DMS153 treated with DMSO at 0.1 percent for 48 hours (cell line): ENCODE data around the gene IGF1R.

Experiments
- DNase-seq: peaks from one replicate; lab custom pipeline; 2025; ENCODE audit not compliant: unreplicated experiment; lab: John Stamatoyannopoulos, UW

IGF1R gene

DNA sequence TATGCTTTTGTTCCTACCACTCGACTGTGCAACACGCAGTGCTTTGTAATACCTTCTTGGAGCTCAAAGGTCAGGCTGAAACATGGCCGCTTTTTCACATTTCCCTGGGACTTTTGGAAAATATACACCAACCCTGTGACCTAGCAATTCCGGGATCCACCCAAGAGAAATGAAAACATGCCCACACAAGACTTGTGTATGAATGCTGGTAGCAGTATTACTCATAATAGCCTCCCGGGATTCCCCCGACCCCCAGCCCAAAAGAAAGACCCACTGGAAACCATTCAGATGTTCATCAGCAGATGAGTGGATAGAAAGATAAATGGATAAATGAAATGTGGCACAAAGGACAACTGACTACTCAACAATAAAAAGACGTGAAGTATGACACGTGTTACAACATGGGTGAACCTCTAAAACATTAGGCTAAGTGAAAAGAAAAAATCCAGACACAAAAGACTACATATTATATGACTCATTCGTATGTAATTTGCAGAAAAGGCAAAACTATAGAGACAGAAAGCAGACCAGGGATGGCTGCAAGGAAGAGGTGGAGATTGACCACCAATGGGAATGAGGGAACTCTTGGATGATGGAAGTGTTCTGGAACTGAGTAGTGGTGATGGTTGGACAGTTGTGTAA is 255.2 kb downstream of the IGF1R start:
- no peak for DNase-seq

DNA sequence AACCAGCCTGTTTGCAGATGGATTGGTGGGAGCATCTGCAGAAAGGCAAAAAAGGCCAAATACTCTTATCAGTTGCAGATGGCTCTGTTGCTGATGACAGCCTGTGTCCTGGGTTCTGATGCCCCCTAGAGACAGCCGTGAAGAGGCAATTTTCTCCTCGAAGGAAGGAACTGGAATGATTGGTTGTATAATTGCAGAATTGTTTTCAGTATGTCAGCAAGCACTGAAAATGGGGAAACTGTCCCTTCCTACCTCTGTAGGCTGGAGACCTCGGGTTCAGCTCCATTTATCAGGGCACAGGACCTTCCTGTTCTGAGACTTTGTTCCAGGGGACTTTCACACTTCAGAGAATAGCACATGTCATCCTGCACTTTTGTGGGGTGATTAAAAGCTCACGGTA is 256.2 kb downstream of the IGF1R start:
- DNase-seq, result no peak

DNA sequence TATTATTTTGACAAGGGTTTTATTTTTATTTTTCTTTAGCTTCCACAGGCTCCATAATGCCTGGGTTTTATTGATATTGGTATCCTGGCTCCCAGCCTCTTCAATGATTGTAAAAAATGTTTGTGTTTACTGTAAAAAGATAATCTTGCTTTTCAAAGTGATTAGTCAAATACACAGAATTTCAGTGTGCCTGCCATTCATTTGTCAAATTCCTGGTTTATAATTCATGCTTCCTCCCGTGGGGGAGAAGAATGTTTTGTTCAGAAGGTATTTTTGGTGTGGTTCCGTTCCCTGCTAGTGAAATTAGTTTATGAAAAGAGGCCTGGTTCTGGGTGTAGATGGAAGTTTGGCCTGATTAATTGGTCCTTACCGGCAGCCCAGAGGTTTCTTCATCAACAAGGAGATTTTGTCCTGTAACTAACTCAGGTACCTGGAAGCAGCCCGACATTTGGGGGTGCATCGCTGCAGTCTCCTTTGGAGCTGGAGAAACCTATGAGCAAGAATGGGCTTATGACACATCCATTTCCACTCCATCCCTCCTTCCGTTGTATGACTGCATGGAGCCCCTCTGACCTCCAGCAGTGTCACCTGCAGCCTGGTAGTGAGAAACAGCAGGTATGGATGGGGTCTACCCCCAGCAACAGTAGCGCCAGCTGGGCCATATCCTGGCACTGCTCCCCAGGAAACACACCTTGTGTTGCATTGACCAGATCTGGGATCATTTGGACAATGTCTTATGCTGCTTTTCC is 257.8 kb downstream of the IGF1R start:
- no peak for DNase-seq

DNA sequence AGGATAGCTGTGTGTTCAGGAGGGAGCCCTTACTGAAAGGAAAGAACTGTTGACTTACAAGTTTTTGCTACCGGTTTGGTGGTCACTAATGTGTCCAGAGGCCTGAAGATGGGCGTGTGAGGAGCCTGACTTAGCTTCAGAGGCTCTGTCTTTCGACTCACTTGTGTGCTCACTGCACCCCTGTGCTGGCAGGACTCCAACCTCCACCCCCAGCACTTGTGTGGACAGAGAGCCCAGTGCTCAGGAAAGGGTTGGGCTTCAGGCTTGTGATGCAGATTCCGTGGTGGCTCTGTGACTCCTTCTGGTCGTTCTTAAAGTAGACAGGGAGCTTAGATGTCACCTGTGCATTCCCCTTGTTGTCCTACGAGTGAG is 258.4 kb downstream of the IGF1R start:
- no peak for DNase-seq

DNA sequence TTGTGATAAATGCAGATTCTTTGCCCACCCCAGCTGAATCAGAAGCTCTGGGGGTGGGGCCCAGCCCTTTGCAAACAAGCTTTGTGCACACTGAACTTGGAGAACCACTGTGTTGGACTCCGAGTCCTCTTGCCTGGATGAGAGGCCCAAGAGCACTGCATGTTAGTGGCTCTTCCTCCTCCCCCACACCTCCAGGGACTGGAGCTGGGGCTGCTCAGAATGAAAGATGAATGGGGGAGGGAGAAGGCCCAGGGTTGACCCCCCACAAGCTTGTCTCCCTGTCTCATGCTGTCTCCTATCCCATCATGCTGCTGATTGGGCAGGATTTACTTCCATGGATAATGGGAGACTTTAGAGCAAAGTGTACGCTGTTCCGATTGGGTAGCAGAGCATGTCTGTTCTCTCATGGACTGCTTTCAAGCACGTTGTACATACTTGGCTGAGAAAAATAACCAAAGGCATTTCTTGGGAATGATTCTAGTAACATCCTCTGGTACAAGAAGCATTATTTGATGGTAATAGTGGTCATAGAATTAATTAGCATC is 259.7 kb downstream of the IGF1R start:
- no peak for DNase-seq

DNA sequence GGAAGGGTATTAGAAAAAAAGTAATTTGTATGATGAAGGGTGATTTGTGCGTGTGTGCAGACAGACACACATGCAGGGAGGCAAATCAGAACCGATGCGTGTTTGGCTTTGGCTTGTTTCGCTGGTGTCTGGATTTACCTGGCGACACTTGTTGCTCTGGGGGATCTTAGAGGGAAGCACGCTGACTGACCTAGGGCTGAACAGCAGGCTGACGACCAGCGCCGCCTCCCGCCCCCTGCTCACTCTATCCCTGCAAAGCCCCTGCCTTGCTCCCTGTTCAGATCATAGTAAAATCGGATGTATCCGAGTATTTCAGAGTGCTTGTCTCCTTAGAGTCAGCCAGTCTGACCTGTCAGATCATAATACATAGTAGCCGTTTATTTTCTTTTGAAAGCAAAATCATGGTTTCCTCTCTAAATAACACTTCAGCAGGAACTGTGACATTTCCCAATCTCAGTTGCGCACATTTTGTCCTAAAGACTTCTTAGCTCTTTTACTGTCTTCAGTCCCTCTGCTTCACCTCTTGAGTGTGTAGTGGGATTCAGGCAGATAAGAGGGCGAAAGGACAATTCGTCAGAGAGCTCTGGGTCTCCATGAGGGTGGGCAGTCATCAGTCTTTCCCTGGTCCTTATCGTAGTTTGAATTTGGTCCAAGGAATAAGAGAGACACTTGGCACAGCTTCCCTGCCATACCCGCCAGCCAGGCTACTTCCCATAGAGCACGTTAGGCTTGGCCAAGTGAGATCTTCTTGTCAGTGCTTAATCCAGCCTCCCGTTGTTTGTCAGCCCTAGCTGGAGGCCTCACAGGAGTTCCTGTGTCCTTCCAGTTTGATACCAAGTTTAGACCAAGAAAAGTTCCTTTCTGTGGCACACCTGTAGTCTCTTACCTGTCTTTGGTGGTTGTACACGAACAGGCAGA is 261.9 kb downstream of the IGF1R start:
- no peak for DNase-seq

DNA sequence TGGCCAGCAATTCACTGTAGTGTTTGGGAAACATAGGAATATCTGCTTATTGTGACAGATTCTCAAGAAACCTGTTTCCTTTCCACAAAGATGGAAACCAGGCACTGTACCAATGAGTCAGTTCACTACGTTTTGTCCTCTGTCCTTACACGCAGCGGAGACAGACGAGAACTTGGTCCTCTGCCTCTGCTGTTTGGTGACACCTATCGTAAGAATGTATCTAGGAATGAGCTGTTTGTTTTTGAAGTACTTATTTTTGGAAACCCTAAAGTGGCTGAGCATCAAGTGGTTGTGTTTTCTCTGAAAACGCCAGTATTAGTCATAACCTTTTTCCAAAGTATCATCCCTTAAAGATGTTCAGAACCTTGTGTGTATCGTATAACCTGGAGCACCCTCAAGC is 266.3 kb downstream of the IGF1R start:
- DNase-seq, result no peak

DNA sequence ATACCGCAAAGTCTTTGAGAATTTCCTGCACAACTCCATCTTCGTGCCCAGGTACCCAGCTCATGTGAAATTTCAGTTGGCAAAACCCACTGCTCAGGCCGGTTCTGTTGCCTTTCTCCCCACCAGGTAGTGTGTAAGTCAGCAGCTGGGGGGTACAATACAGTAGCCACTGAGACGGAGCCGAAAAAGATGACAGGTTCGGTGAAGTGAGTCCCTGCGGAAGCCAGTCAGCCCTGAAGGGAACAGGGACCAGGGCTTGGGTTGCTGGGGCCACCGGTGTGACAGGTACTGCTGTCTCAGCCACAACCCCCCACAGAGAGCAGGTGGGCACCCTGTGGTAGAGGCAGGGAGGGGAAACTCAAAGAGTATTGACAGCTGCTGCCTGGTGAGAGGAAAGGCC is 268.5 kb downstream of the IGF1R start:
- DNase-seq, result no peak

DNA sequence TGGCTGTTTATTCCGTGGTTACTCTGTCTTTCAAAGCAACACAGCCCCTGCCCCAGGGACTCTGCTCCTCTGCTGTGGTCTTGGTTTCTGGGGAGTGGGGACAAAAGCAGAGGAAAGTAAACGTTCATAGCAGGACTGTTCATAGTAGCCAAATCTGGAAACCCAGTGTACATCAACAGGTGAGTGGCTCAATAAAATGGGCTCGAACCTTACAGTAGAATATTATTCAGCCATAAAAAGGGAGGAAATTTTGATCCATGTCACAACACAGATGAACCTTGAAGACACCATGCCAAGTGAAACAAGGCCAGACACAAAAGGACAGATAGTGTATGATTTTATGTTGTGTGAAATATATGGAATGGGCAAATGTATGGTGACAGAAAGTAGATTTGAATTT is 269.1 kb downstream of the IGF1R start:
- DNase-seq, result no peak

DNA sequence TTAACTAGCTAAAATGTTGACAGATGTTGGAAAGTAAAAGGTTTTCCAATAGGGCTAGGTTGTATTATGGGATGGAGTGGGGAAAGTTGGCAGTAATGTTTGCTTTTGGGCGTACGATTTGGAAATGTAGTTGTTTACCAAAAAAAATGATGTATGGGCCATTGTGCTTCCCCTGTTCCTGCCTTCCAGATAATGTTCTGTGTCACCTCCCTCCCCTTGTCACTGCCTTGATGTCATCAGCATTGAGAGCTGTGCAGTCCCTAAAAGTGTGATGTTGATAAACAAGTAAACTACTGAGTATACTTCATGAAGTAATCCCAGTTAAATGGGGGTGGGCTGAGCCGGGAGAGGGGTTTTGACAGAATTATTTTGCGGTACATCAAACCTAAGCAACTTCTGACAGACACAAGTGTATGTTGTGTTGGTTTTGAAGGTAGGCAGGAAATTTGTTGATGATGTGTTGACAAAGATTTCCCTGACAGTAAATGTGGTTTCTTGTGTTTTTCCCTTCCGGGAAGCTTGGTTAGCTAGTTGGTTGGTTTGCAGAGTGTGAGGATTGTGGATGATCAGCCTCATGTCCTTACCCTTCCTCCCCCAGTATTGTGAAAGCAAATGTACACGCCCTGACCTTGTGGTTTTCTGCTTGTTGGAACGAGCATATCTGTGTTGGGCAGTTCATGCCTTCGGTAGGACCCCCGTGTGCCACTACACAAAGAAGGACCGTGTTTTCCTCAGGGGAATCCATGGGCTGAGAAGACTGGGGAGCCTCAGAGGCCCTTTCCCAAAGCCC is 271.9 kb downstream of the IGF1R start:
- no peak for DNase-seq

DNA sequence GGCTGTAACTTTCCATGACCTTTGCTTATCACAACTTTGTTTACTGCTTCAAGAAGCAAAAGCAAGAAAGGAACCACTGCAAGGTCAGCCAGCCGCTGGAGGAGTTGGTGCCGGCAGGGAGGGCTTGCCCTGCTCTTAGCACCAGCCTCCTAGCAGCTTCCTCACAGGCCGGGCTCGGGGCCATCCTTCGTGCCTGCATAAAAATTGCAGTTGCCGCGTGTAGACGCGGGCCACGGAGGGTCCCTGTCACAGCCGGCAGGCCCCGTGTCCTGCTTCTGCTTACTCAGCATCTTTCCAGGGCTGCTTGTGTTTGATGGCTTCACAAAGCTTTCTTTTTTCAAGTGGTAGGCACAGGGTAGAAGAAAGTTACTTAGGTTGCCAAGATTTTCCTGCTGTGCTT is 274.8 kb downstream of the IGF1R start:
- no peak for DNase-seq

DNA sequence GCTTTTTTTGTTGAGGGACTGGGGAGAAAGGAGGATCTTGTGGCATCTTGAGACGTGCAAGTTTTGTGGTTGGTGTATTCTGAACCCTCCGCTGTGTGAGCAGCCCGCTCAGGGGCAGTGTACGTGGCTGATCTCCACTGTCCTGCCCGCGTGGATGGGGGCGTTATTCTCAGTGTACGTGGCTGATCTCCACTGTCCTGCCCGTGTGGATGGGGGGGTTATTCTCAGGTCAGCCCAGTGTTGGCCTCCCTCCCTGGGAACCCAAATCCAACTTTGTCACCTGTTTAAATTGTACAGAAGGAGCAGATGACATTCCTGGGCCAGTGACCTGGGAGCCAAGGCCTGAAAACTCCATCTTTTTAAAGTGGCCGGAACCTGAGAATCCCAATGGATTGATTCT is 275.2 kb downstream of the IGF1R start:
- DNase-seq, result no peak

DNA sequence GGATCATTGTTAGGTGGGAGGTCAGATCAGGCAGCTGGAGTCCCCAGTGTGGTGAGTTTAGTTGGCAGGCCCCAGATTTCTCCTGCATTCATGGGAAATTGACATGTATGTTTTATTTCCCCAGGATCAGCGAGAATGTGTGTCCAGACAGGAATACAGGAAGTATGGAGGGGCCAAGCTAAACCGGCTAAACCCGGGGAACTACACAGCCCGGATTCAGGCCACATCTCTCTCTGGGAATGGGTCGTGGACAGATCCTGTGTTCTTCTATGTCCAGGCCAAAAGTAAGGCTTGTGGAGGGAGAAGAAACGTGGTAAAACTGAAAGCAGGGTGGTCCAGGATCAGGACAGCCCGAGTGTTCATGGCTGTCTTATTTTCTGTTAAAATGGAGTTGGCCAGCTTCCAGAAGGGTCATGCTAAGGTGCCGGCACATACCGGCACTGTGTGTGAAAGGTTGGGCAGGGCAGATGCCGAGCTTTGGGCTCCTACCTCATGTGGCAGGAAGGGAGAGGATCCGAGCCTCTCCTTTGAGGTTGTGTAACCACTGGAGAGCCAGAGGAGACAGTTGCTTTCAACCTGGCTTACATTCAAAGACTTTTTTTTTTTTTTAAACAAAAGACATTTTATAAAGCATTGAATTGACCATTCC is 276.2 kb downstream of the IGF1R start:
- DNase-seq, result no peak

DNA sequence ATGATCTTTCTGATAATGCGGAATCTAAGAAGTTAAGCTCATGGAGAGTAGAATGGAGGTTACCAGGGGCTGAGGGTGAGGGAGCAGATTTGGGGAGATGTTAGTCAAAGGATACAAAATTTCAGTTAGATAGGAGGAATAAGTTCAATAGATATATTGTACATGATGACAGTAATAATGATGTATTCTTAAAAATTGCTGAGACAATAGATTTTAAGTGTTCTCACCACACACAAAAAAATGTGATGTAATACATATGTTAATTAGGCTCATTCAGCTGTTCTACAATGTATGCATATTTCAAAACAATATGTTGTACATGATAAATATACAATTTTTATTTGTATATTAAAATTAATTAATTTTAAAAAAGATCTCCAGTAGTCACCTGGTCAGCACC is 277.9 kb downstream of the IGF1R start:
- DNase-seq, result no peak

DNA sequence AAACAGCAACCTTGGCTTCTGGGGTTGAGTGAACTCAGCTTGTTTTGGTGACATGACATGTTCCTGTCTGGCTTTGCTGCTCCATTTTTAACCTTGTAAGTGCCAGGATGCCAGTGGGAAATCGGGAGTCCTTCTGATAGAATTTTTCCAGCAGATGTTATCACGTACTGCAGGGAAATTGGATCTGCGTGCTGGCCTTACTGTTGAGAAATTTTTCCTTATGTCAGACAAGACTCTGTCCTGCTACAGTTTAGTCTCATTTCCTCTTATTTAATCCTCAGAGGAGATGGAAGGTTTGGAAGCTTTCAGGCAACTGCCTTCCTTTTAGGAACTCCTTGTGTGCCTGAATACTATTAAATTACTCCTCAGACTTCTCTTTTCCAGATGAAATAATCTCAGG is 278.7 kb downstream of the IGF1R start:
- DNase-seq, result no peak

DNA sequence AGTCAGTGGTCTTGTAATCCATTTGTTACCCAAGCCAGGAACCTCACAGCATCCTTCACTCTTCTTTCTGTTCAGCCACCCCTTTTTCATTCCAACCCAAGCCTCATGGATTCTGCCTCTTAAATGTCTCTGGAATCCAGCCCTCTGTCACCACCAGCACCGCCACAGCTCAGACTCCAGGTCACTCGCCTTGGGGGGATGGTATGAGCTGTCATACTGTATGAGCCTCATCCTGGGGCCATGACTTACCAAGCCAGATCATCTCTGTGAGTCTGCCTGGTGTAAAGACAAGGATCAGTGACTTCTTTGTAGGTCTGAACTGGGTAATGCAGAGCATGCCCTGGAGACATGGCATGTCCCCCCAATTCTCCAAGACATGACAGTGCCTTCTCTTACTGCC is 279.7 kb downstream of the IGF1R start:
- DNase-seq, result no peak

DNA sequence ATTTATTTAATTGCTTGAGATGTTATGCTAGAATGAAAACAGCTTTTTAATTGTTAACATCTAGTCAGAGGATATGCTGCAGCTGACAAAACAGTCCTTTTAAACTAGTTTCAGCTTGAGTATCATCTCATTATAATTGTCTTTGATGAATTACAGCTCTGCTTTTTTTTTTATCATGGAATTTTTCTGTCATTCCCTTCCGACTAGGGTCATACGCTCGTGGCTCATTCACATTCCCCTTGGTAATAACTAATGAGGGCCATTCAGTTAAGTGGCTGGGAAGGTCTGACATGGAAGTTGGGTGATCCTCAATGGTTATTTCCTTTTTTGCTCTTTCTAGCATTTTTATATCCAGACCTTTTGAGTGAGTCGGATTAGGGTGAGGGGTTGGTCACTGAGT is 282.2 kb downstream of the IGF1R start:
- DNase-seq, result no peak

DNA sequence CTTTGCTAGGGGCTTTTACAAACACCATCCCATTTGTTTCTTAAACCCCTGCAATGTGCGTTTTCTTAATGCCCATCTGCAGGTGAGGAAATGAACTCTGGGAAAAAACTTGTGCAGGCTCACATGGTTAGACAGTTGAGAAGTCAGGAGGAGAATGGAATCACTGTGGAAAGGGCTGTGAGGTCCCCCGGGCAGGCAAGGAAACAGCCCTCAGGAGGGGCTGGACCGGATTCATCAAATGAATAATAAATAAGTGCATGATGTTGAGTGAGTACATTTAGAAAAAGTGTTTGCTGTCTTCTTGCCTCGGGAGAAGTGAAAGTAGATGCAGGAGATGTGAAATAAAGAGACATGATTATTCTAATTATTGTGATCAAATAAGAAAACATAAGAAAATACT is 282.7 kb downstream of the IGF1R start:
- DNase-seq, result no peak

DNA sequence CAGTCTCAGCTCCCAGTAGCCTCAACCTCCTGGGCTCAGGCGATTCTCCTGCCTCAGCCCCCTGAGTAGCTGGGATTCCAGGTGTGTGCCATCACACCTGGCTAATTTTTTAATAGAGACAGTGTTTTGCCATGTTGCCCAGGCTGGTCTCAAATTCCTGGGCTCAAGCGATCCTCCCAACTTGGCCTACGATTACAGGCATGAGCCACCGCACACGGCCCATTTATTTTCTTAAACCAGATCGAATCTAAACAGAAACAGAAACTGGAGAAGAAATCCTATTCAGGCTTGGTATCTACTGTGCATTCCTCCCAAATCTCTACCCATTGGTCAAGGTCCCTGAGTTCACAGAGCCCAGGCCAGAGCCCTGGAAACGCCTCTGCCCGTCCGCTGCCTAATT is 285.1 kb downstream of the IGF1R start:
- DNase-seq, result no peak

DNA sequence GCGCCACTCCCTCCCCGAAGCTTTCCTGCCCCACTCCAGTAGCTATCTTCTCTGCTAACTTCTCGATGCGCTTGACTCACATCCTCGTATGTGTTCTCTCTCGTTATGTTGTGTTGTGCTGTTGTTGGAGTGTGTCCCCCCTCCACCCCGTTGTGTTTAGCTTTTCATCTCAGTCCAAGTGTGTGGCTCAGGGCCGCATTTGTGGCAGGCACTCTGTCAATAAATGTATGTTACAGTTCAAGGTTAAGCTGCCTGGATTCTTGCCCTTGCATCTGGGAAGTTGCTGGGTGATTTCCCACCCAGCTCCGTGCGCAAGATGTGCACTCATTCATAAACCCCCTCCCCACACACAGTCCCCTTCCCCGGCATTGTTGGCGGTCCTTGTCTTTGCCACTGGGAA is 287.4 kb downstream of the IGF1R start:
- DNase-seq, result no peak
